GM12878 (cell line): ENCODE results near the gene KLHL5. TPM values are rescaled to one million over a fixed set of nuclear protein-coding genes. Genes with fewer than 3 reads are reported as not detected.

Source experiments
- ATF3 ChIP-seq: IDR thresholded peaks from 2 replicates; pipeline ENCODE4 v1.6.1; 2011; ENCODE audit warnings: low read depth, mild to moderate bottlenecking, low read length, moderate library complexity, borderline replicate concordance; ENCODE audit errors: extremely low read depth
- CHD1 ChIP-seq: IDR thresholded peaks from 2 replicates; pipeline ENCODE4 v1.6.1; 2012; ENCODE audit warnings: low read depth, low read length, improper control_type of control experiment
- CTCF ChIP-seq, 3 experiments: IDR thresholded peaks in 2 of 3; conservative IDR thresholded peaks in 1 of 3; 2 replicates each; pipeline ENCODE4 v1.5.1; 2011; ENCODE audit warnings: low read depth in 3 of 3, low read length in 3 of 3, mild to moderate bottlenecking in 3 of 3, control low read depth in 2 of 3, moderate library complexity in 2 of 3, inconsistent platforms in 1 of 3, mixed read lengths in 1 of 3; ENCODE audit not compliant: control insufficient read depth in 2 of 3, insufficient read depth in 1 of 3; ENCODE audit errors: extremely low read depth in 1 of 3
- E4F1 ChIP-seq: fragments of 450-650 bp; IDR thresholded peaks from 2 replicates; pipeline ENCODE4 v1.6.1; 2018; ENCODE audit warnings: borderline replicate concordance, mild to moderate bottlenecking; ENCODE audit not compliant: partially characterized antibody
- FOXK2 ChIP-seq: fragments of 450-650 bp; IDR thresholded peaks from 2 replicates; pipeline ENCODE4 v1.6.1; 2017; ENCODE audit warnings: mild to moderate bottlenecking, moderate library complexity
- NKRF ChIP-seq: fragments of 450-650 bp; conservative IDR thresholded peaks from 2 replicates; pipeline ENCODE4 v1.6.1; 2017; ENCODE audit warnings: mild to moderate bottlenecking, moderate library complexity
- PML ChIP-seq: IDR thresholded peaks from 2 replicates; pipeline ENCODE4 v1.6.1; 2012; ENCODE audit warnings: low read length, inconsistent platforms
- POLR2AphosphoS5 ChIP-seq: IDR thresholded peaks from 2 replicates; pipeline ENCODE4 v1.6.1; 2011; ENCODE audit warnings: mild to moderate bottlenecking, low read length, inconsistent platforms
- RUNX3 ChIP-seq: IDR thresholded peaks from 2 replicates; pipeline ENCODE4 v1.6.1; 2012; ENCODE audit warnings: low read length, inconsistent platforms
- SPI1 ChIP-seq: IDR thresholded peaks from 2 replicates; pipeline ENCODE4 v1.6.1; 2011; ENCODE audit warnings: low read depth, mild to moderate bottlenecking, low read length, moderate library complexity, borderline replicate concordance; ENCODE audit not compliant: insufficient read depth
- SRF ChIP-seq, 2 experiments: IDR thresholded peaks; 2 replicates each; pipeline ENCODE4 v1.6.1; 2011; ENCODE audit warnings: low read depth in 2 of 2, low read length in 2 of 2, mild to moderate bottlenecking in 1 of 2, moderate library complexity in 1 of 2
- ZNF24 ChIP-seq: fragments of 450-650 bp; IDR thresholded peaks from 2 replicates; pipeline ENCODE4 v1.6.1; 2017; ENCODE audit warnings: antibody characterized with exemption, mild to moderate bottlenecking
- polyA plus RNA-seq, 11 experiments: library from polyadenylated mRNA; depleted of rRNA in 4 of 11; unstranded in 6 of 11; stranded (reverse) in 5 of 11; fragments of >200 nt; fragmentation: Nextera tagmentation in 4 of 11; fragmentation: Illumina TruSeq in 1 of 11; extraction: Ambion mirVana in 4 of 11; extraction: Trizol in 1 of 11; gene quantifications; 1 replicate in 1 of 11; 2 replicates in 10 of 11; pipeline versions ENCODE4 v1.2.1 to v1.2.3, GENCODE V29; 2011 to 2016; ENCODE audit warnings: inconsistent platforms in 2 of 11, missing spikeins in 2 of 11, low read depth in 1 of 11
- total RNA-seq, 4 experiments: library from RNA; depleted of rRNA in 3 of 4; stranded (reverse); fragments of >200 nt in 3 of 4; fragmentation: Illumina TruSeq in 1 of 4; extraction: Trizol in 1 of 4; gene quantifications; 2 replicates each; pipeline versions ENCODE4 v1.2.1 to v1.2.3, GENCODE V29; 2013 to 2021

KLHL5 gene
- total and polyA plus RNA-seq, 10 of the 15 experiments (the other 5 are each of a cell fraction or from before 2014, with no cell fraction given) = 4.7 to 27.3 (median 12.6) TPM

- TF ChIP-seq E4F1 = no peak
- no peak for TF ChIP-seq ZNF24
- peak; percentile 22; the same call in 1 of the 2 replicates for TF ChIP-seq SPI1
- no peak for TF ChIP-seq PML
- TF ChIP-seq CHD1 = no peak
- no peak for TF ChIP-seq CTCF (IDR thresholded peaks at IDR 0.05 in 2 of 3, conservative IDR thresholded peaks at IDR 0.05 in 1 of 3; ENCODE audit: control insufficient read depth in 2 of 3, extremely low read depth in 1 of 3, insufficient read depth in 1 of 3, low read depth in 3 of 3, low read length in 3 of 3)
- TF ChIP-seq RUNX3 = peak; percentile 58; the same call in 1 of the 2 replicates
- 0 out of 4 replicates have a peak, but pooled peaks of 1 of the 2 experiments have one; percentile 32 for TF ChIP-seq SRF (IDR thresholded peaks at IDR 0.05; ENCODE audit: low read depth in 2 of 2, low read length in 2 of 2)
- TF ChIP-seq FOXK2 = no peak
- TF ChIP-seq POLR2AphosphoS5 = no peak
- no peak for TF ChIP-seq NKRF
- no peak for TF ChIP-seq ATF3
- TF ChIP-seq, all 136 proteins: peak for 8
Observed at GRCh38 chr4:39124885-39125599, 63.0 kb downstream of the KLHL5 start (continued).
